Measurements from ENCODE around the gene SCG3.

The SCG3 gene

DNA sequence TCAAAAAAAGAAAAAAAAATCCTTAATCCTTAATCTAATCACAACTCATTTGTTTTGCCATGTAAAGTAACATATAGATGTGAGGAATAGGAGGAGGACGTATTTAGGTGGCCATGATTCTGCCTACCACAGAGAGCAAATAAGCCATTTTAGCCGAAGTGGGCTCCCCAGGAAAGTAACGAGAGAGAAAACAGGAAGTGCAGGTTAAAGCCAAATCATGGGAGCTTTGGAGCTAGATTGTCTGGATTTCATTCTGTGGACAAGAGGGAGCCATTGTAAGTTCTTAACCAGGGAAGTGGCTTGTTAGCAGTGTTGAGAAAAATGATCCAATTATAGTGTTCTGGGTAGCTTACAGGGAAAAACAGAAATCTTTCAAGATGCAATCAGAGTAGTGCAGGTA is 79.5 kb downstream of the SCG3 start:
- no peak for DNase-seq

DNA sequence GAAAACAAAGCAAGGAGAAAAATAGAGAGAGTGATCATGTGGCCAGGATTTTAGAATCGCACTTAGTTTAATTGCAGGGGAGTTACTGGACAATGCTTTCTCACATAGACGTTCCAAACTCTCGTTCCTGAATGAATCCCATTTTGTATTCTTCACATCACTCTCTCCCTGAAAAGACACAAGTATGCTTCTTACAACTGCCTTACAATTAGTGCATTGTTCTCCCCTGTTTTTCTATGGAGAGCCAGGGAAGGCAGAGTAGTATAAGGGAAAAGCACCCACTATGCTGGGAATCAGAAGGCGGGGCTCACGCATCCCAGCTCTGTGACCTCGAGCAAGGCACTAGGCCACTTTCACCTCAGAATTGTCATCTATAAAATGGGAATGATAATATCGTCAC is 84.4 kb downstream of the SCG3 start:
- DNase-seq: no peak

DNA sequence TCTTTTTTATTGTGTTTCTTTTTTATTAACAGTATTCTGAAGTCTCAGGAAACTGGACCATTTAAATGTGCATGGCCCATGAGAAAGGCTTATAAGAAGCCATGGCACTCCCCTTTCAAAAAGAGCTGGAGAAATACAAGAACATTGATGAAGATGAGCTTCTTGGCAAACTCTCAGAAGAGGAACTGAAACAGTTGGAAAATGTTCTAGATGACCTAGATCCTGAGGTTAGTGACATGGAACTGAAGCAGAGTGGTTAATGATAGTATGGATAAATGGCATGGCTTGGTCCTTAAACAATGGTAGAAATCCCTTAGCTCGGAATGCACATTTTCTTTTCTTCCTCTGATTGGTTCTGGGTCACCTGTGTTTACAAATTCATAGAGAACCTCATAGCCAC is 85.0 kb downstream of the SCG3 start:
- no peak for DNase-seq

GRCh38 chr15:51768018-51768417 is 86.7 kb downstream of the SCG3 start:
- no peak for DNase-seq

Data from NCI-H526 (cell line).